ENCODE measurements around the gene TAS2R38.
"Not testable (repeated sequence)": the region's sequence is repeated elsewhere in the genome, so short reads cannot be mapped to it uniquely, and the experiment has no call there.

TAS2R38 gene

GRCh38 chr7:141973673-141974072 is at the start of gene TAS2R38:
TSS of gene TAS2R38 (minus strand) at chr7:141973773. CDS start at chr7:141973689, 84 bp downstream.
- DNase-seq (ENCODE audit: low read depth), result no peak

- DNase-seq (ENCODE audit: low read depth), result no peak
Measured at GRCh38 chr7:142018154-142018553, 44.6 kb upstream of the TAS2R38 start.

GRCh38 chr7:142017451-142017850 is 43.9 kb upstream of the TAS2R38 start:
- DNase-seq (ENCODE audit: low read depth), result no peak

DNA sequence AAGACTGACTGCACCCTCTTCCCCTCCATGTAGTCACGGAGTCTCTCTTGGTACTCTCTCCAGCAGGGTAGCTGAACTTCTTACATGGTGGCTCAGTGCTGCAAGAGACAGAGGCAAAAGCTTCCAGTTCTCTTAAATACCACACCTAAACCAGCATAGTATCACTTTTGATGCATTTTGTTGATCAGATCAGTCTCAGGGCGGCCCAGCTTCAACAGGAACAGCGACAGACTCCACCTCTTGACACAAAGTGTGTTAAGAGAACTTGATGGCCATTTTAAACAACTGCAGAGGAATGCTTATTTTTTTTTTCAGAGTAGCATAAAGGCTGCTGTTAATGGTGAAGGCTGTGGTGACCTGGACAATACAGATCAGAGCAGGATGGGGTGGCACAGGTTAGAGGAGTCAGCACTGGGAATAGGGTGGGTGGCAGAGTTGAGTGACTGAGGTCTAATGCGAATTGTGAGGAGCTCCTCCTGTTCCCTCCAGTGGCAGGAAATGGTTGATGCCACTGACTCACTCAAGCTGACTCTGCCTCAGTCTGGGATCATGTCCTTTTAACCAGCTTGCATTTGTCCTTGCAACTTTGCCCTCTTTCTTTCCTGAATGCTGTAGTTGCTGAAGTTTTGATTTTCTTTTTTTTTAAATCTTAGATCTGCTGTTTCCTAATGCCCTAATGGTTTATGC is 39.4 kb upstream of the TAS2R38 start:
- no peak for DNase-seq (ENCODE audit: low read depth)

DNA sequence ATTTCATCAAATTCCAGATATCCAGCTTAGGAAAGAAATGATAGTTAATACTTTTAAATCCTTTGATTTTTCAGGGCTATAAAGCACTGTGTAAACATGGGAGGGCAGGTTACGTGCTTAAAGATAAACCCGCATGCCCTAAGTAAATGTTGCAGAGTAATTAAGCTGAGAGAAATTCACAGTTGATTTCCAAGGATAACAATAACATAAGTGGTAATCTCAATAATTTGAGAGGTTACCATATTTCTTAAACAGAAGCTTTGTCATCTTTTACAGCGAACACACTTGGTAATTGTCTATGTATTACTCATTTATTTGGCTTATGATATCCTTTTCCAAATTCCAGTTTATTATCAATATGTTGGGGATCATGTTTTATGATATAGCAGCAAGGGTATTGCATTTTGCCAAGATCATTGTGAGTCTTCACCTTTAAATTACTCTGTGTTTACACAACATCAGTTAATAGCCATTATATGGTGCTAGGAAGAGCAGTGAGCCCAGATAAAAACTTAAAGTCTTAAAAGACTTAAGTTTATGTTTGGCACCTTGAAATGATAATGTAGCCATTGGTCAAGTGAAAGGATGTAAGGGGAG is 37.5 kb upstream of the TAS2R38 start:
- DNase-seq (ENCODE audit: low read depth), result no peak

GRCh38 chr7:142009187-142009586 is 35.6 kb upstream of the TAS2R38 start:
- DNase-seq (ENCODE audit: low read depth), result no peak

DNA sequence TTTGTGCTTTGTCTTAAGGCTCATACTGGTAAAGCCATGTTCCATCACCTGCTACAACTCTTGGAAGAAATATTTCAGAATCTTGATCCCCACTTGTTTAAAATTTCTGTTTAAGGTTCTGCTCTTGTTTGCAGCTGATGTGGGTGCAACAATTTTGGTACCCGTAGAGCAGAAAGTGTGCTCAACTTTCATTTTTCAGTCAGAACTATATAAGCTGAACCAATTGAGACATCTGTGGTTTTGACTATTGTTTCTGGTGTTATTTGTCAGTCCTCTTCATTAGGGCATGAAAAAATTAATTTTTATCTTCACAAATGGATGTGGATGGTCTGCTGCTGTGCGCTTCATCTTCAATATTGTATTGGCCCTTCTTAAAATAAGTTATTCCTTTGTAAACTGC is 33.0 kb upstream of the TAS2R38 start:
- no peak for DNase-seq (ENCODE audit: low read depth)

DNA sequence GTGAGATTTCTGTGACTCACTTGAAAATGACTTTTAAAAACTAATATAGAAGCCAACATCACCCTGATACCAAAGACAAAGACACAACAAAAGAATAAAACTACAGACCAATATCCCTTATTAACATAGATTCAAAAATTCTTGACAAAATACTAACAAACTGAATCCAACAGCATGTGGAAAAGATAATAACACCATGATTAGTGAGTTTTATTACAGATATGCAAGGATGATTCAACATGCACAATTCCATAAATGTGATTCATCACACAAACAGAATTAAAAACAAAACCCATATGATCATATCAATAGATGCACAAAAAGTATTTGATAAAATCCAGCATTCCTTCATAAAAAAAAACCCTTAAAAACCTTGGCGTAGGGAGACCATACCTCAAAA is 28.6 kb upstream of the TAS2R38 start:
- DNase-seq (ENCODE audit: low read depth), result no peak

GRCh38 chr7:142001163-142001874 is 27.7 kb upstream of the TAS2R38 start:
- DNase-seq (ENCODE audit: low read depth), result no peak

DNA sequence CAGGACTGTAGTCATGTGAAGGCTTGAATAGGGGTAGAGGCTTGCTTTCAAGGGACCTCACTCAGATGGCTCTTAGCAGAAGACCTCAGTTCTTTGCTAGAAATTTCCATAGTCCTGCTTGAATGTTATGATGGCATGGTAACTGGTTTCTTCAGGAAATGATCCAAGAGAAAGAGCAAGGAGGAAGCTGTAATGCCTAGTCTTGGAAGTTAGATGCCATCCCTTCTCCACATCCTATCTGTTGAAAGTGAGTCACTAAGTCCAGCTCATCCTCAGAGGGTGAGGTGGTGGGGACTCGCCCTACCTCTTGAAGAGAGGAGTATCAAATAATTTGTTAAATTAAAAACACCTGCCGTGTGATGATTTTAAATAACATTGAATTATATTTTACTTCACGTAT is 26.7 kb upstream of the TAS2R38 start:
- DNase-seq (ENCODE audit: low read depth), result no peak

DNA sequence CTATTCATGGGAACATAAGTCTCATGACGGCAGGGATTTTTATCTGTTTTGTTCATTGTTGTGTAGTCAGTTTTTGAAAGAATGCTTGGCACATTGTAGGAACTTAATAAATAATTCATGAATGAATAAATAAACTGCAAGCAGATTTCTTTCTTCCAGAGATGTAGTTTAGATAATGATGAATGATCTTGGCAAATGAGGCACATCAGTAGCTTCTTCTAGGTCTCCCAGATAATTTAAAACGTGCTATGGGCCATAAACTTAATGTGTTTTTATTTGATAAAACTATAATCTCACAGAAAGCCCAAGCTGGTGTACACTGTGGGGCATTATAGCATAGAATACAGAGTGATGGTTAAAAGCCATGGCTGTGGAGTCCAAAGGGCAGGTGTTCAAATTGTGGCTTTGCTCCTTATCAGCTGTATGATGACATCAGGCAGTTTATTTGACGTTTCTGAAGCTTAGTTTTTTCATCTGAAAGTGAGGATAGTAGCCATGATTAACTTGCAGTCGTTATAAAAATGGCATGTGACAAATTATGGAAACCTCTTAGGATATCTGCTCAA is 25.6 kb upstream of the TAS2R38 start:
- DNase-seq (ENCODE audit: low read depth), result no peak

DNA sequence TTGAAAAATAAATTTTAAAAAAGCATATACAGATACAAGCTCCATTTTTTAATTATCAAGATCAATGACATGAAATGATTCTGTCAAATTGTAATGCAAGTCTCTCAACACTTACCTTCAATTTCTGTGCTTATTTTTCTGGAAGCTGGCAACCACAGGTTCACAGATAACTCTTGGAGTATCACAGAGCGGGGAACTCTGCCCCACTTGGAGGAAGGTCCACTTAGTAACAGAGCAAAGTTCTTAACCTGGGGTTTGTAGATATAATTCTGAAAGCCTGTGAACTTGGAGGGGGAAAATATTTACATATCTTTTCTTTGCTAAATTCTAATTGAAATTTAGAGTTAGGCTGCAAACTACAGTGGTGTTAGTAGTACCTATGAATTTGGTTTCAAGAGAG is 19.8 kb upstream of the TAS2R38 start:
- no peak for DNase-seq (ENCODE audit: low read depth)

DNA sequence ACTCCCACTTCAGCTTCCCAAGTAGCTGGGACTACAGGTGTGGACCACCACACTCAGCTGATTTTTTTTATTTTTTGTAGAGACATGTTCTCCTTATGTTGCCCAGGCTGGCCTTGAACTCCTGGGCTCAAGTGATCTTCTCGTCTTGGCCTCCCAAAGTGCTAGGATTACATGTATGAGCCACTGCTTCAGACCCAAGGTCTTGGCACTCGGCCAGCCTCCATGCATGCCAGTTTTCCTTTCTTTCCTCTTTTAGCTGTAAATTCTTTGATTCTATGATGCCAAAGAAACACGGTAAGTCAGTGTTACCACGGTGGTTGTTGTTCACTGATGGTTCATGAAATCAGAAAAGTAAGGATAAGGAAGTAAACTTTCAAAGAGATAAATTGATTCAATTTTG is 19.1 kb upstream of the TAS2R38 start:
- no peak for DNase-seq (ENCODE audit: low read depth)

GRCh38 chr7:141992156-141992555 is 18.6 kb upstream of the TAS2R38 start:
- no peak for DNase-seq (ENCODE audit: low read depth)

DNA sequence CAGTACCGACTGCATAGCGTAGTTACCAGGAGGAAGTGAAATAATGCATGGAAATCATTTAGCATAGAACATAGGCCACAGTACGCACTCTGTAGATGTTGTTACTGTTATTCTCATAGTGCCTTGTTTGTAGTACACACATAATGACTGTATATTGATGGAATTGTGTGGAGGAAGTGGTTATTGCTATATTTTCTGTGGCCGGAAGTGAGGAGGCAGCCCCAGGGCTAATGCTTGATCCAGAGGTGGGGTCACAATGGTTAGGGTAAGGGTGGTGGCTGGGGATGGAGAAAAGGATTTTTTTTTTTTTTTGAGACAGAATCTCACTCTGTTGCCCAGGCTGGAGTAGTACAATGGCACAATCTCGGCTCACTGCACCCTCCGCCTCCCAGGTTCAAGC is 17.6 kb upstream of the TAS2R38 start:
- no peak for DNase-seq (ENCODE audit: low read depth)

DNA sequence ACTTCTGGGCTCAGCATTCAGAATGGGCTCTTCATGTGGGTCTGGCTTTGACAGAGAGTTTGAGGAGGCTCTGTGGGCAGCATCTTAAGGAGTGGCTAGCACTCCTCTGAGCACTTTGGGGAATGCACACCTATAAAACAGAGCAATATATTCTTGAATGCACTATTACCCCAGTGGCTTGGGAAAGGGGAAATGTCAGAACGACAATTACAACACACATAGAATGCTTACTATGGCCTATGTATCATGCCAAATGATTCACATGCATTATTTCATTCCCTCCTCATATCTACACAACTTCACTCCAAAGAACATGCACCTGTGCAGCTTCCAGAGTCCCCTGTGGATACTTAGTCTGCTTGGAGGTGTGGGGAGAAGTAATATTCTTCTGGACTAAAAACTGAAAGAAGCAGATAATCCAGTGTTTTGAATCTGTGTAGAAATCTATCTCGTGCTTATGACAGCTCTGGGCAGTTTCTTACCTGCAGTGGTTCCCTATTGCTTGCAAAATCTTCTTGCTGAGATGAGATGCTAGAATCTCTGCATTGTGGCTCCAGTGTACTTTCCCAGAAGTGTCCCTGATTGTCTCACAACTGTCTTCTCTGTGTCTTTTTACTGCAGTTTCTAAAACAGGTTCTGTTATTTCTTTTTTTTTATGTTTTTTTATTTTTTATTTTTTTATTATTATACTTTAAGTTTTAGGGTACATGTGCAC is 16.6 kb upstream of the TAS2R38 start:
- DNase-seq (ENCODE audit: low read depth), result no peak

GRCh38 chr7:141987803-141988202 is 14.2 kb upstream of the TAS2R38 start:
- not testable (repeated sequence) for DNase-seq (ENCODE audit: low read depth)

DNA sequence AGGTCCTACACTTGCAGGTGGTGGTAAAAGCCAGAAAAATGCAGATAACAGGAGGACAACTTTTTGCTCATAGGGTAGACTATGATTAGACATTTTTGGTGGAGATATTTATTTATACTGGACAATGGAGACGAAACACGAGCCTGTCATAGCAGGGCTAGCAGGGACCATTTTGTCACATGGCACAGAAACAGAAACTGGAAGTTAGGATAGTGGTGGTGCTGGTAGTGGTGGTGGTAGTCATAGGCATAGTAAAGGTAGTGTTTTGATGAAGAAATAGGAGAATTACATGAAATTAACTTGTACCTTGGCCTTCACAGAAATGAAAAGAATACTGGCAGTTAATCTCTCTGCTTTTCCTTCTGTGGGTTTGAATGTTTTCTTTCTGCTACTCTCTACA is 13.3 kb upstream of the TAS2R38 start:
- no peak for DNase-seq (ENCODE audit: low read depth)

GRCh38 chr7:141985926-141986325 is 12.4 kb upstream of the TAS2R38 start:
- DNase-seq (ENCODE audit: low read depth), result not testable (repeated sequence)

- DNase-seq (ENCODE audit: low read depth), result no peak
Measured at GRCh38 chr7:141979568-141979967, 6.0 kb upstream of the TAS2R38 start.

DNA sequence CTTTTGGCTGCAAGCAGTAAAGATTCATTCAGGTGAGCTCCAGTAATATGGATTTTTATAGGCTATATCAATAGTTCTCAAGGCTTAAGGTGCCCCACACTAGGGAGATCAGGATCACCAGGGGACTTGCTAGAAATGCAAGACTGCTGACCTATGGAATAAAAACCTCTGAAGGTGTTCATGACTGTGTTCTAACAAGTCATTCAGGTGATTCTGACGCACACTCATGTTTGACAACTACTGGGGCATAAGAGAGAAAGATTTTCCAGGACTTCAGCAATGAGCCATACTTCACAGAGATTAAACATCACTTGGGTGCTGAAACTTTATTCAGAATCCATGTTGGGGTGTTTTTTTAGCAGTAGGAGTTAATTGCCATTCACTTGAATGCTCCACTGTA is 4.8 kb upstream of the TAS2R38 start:
- no peak for DNase-seq (ENCODE audit: low read depth)

DNA sequence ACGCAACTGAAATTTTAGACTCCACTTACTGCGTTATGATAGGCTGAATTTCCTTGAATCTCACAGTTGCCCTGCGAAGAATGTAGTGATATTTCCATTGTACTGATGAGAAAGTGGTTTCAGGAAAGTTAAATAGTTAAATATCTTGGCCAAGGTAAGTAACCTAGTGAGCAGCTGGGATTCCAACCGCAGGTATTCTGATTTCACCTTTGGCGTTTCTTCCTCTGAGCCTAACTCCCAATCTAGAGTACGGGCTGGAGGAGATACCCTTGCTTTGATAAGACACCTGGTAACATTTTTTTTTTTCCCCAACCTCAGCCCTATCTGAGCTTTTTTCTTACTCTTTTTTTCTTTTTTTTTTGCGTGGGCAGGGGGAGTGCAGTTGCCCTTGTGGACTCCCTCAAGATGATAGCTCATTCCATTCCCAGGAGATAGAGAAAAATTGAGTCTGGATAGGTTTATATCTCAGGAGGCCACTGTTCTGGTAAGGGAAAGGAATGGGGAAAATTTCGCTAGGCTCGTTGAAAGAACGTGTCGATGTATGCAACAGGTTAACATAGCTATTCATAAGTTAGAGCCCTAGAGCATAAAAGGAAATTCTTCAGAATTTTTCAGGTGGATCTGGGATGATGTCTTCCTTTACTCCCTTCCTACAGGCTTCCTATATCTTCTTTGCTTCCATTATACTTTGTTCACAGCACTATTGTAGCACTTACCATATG is 3.1 kb upstream of the TAS2R38 start:
- no peak for DNase-seq (ENCODE audit: low read depth)
